AG08396 (cell line): ENCODE data around the gene FCSK.

Experiments
- DNase-seq: peaks from one replicate; pipeline ENCODE4 v3.0.0; 2012; ENCODE audit warnings: low spot score, mixed read lengths

The FCSK gene

DNA sequence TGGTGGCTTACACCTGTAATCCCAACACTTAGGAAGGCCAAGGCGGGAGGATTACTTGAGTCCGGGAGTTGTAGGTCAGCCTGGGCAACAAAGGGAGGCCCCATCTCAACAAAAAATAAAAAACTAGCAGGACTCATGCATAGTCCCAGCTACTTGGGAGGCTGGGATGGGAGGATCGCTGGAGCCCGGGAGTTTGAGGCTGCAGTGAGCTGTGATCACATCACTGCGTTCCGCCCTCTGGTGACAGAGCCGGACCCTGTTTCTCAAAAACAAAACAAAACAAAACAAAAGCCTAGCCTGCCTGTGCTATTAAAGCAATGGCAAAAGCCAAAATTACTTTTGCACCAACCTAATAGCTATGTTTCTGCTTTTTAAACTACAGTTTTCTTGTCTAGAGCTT lies 1.5 kb downstream of the FCSK start:
- DNase-seq: no peak

DNA sequence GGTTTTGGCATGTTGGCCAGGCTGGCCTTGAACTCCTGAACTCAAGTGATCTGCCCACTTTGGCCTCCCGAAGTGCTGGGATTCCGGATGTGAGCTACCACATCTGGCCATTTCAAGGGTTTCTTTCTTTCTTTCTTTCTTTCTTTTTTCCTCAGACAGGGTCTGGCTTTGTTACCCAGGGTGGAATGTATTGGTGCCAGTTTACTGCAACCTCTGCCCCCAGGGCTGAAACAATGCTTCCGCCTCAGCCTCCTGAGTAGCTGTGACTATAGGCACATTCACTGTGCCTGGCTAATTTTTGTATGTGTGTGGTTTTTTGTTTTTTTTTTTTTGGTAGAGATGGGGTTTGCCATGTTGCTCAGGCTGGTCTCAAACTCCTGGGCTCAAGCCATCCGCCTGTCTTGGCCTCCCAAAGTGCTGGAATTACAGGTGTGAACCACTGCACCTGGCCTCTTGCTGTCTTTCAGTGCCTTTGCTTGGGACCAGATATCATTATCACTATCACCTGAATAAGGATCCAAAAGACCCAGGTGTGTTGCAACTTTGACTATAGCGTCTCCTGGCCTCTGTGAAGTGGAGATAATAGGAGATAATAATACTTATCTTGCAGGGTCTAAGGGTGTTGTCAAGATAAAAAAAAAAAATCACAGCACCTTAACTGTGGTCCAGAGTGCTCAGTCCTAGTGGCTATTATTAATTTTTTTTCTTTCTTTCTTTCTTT lies 3.2 kb downstream of the FCSK start:
- DNase-seq: no peak

DNA sequence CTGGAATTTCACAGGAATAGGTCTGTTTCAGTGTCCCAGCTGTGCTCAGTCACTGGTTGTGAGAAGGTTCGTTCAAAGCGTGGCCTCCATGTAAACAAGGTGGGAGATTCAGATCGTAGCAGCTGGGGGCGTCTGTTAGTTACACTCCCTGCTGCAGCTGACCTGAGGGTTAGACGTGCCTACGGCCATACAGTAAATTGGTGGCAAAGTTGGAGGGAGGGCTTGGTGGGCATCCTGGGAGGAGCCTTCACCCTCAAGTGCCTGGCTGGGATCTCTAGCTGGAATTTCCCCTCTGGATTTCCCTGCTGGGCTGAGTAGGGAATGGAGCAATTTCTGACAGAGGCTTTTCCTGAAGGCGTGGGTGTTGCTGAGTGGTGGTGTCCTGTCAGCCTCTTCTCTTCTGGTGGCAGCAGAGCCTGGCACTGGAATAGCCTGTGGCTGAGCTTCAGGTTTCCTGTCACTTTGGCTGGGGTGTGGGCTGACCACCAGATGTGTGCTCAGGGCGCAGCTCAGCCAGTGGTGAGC lies 6.4 kb downstream of the FCSK start:
- DNase-seq: no peak

DNA sequence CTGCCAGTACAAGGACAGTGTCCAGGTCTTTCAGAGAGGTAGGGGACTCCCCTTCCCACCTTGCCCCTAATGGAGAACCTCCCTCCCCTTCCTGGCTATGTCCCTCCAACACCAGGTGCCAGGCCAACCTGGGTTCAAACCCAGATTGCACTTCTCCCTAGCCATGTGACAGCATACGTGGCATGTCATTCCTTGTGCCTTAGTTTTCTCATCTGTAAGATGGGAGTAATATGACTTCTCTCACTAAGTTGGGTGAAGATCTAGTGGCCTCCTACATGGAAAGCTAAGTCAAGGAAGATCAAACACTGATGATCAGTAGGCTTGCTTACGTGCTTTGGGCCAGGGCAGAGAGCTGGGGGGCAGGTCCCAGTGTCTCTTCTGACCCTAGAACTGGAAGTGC lies 8.8 kb downstream of the FCSK start:
- DNase-seq: no peak

DNA sequence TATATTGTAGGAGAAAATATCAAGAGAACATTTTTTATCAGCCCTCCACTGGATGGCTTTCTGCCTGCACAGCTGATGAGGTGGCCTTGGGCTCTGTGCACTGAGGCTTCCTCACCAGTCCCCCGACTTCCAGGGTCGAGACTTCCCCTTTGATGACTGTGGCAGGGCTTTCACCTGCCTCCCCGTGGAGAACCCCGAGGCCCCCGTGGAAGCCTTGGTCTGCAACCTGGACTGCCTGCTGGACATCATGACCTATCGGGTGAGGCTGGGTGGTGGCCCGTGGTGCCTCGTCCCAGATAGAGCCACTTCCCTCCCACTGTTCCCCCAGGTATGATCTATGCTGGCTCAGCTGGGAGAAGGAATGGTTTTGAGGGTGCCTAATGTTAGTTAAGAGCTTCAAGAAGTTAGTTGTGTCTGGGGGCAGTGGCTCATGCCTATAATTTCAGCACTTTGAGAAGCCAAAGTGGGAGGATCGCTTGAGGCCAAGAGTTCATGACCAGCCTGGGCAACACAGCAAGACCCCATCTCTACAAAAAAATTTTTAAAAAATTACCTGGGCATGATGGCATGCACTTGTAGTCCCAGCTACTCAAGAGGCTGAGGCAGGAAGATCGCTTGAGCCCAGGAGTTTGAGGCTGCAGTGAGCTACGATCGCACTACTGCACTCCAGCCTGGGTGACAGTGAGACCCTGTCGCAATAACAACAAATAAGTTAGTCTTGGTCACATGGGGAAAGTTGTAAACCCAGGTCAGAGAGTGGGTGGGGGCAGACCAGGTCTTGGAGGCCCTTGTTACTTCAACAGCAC lies 11.8 kb downstream of the FCSK start:
- DNase-seq: peak; percentile 6

DNA sequence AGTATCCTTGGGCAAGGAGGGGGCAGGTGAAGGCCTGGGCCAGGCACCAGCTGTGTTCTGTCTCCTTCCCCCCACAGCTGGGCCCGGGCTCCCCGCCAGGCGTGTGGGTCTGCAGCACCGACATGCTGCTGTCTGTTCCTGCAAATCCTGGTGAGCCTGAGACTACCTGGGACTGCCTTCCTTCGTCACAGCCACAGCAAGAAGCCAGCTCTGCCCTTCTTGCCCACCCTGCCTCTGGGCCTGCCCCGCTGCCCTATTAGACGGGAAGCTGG lies 12.3 kb downstream of the FCSK start:
- DNase-seq: peak; percentile 2

DNA sequence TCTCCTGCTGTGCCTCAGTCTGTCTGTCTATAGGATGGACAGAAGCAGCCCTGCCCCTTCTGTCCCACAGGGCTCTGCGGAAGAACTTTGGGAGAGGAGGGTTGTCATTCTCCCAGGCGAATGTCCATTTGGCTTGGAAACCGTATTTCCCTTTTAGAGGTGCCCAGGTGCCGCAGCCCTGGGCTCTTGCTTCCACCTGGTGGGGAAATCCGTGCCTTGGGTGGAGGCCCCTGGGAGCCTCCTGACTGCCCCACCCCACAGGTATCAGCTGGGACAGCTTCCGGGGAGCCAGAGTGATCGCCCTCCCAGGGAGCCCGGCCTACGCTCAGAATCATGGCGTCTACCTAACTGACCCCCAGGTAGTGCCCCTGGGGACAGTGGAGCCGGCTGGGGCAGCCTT lies 12.7 kb downstream of the FCSK start:
- no peak for DNase-seq

DNA sequence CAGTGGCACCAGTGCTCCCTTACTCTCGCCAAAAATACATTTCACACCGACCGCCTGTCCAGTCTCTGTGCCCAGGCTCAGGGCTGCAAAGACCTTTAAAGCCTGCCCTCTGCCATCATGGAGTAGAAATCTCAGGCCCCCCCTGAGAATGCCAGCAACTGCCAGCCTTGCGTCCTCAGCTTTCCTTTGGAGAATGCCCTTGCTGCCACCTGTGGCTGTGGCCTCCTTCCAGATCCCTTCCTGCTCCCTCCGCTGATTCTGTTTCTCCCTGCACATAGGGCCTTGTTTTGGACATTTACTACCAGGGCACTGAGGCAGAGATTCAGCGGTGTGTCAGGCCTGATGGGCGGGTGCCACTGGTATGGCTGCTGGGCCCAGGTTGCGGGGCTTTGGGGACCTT lies 13.2 kb downstream of the FCSK start:
- DNase-seq: no peak

DNA sequence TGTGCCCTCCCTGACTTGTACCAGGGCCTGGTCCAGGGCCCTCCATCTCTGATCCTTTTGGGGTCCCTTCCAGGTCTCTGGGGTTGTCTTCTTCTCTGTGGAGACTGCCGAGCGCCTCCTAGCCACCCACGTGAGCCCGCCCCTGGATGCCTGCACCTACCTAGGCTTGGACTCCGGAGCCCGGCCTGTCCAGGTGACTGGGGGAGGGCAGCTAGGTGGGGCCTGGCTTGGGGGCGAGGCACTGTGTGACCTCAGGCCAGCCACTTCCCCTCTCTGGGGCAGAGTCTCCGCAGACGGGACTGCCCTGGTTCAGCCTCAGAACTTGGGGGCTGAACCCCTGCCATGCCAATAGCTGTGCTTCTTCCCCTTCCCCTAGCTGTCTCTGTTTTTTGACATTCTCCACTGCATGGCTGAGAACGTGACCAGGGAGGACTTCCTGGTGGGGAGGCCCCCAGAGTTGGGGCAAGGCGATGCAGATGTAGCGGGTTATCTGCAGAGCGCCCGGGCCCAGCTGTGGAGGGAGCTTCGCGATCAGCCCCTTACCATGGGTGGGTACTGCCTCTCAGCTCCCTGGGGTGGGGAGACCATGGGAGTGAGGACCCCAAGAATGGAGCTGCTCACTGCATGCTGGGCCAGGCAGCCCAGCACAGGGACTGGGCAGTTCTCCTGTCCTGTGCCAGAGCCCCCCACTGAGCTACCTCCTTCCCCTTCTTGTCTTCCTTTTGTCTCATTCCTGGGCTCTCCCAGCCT lies 14.6 kb downstream of the FCSK start:
- no peak for DNase-seq

DNA sequence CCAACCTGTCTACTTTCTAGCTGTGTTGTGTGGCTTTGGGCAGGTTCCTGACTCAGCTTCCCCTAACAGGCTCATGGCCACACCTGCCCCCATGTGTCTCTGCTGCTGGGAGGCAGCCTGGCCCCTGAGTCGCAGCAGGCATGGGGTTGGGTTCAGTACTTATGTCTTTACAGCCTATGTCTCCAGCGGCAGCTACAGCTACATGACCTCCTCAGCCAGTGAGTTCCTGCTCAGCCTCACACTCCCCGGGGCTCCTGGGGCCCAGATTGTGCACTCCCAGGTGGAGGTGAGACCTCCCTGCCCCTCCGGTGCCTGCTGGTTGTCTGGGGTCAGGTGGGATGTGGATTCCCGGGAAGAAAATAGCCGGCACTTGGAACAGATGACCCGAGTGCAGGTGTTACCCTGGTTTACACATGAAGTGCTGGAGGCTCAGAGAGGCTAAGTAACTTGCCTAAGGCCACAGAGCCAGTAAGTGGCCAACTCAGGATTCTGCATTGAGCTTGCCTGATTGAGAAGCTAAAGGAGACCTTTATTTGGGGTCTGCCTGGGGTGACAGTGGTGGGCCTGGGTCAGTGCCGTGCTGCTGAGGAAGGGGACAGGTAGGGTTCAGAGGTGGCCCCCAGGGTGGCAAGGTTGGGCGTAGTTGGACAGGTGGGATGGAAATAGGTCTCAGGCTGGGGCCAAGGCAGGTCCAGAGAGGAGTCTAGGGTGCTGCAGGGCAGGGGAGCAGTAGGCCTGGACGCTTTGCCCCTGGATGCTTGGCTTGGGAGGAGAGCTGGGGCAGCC lies 15.9 kb downstream of the FCSK start:
- no peak for DNase-seq

DNA sequence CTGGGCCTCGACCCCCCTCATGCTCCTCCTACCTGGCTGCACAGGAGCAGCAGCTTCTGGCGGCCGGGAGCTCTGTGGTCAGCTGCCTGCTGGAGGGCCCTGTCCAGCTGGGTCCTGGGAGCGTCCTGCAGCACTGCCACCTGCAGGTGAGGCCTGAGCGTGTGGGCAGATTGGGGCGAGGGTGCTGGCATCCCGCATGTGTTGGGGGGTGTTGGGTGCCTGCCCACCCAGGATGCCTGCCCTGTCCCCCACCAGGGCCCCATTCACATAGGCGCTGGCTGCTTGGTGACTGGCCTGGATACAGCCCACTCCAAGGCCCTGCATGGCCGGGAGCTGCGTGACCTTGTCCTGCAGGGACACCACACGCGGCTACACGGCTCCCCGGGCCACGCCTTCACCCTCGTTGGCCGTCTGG lies 16.5 kb downstream of the FCSK start:
- peak; percentile 58 for DNase-seq

DNA sequence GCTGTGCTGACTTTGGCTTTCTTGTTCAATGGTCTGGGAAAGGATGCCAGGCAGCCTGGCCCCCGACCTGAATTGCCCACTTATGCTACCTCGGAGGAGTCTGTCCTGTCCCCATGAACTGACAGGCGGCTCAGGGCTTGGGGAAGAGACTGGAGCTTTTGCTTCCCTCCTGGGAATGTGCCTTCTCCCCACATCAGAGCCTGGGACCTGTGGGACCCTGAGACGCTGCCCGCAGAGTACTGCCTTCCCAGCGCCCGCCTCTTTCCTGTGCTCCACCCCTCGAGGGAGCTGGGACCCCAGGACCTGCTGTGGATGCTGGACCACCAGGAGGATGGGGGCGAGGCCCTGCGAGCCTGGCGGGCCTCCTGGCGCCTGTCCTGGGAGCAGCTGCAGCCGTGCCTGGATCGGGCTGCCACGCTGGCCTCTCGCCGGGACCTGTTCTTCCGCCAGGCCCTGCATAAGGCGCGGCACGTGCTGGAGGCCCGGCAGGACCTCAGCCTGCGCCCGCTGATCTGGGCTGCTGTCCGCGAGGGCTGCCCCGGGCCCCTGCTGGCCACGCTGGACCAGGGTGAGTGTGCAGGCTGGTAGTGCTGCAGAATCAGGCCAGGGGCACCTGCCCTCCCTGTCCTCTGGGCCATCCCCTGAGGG lies 18.5 kb downstream of the FCSK start:
- DNase-seq: no peak

DNA sequence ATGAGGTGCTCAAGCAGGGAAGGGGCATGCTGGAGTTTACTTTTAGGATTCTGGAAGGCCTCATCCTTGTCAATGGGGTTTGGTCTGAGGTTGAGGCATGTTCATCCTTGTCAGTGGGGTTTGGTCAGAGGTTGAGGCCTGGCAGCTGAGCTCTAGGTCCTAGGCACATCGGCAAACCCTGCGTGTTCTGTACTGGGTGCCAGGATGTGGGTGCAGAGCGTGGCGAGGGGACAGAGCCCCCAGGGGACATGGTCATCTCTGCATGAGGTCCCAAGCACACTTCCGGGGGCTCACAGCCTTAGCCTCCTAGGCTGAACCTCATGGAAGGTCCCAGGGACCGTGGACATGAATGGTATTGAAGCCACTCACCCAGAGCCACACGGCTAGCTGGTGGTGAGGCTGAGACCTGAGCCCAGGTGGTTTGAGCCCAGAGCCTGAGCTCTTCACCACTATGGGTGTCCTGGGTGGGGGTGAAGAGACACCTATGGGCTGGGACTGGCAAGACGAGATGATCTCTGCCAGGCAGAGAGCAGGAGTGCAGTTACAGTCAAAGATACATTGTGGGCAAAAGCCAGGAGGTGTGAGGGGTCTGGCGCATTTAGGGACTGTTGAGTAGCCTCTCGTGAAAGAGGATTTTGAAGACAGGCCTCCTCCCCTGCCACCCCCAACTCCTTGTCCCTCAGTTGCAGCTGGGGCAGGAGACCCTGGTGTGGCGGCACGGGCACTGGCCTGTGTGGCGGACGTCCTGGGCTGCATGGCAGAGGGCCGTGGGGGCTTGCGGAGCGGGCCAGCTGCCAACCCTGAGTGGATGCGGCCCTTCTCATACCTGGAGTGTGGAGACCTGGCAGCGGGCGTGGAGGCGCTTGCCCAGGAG lies 19.3 kb downstream of the FCSK start:
- DNase-seq: no peak

DNA sequence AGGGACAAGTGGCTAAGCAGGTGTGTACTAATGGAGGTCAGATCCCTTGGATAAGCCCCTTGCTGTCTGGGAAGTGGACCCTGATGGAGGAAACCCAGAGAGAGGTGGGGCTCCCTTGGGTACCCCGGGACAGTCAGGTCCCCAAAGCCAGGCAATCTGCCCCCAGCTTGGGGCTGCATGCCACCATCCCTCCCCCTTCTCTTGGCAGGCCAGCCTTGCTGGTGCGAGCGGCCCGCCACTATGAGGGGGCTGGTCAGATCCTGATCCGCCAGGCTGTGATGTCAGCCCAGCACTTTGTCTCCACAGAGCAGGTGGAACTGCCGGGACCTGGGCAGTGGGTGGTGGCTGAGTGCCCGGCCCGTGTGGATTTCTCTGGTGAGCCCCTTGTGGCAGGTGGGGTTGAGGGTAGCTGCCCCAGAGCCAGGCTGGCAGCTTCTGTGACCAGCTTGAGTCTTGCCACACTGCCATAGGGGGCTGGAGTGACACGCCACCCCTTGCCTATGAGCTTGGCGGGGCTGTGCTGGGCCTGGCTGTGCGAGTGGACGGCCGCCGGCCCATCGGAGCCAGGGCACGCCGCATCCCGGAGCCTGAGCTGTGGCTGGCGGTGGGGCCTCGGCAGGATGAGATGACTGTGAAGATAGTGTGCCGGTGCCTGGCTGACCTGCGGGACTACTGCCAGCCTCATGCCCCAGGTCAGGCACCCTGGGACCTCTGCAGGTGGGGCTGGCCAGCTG lies 20.1 kb downstream of the FCSK start:
- no peak for DNase-seq

DNA sequence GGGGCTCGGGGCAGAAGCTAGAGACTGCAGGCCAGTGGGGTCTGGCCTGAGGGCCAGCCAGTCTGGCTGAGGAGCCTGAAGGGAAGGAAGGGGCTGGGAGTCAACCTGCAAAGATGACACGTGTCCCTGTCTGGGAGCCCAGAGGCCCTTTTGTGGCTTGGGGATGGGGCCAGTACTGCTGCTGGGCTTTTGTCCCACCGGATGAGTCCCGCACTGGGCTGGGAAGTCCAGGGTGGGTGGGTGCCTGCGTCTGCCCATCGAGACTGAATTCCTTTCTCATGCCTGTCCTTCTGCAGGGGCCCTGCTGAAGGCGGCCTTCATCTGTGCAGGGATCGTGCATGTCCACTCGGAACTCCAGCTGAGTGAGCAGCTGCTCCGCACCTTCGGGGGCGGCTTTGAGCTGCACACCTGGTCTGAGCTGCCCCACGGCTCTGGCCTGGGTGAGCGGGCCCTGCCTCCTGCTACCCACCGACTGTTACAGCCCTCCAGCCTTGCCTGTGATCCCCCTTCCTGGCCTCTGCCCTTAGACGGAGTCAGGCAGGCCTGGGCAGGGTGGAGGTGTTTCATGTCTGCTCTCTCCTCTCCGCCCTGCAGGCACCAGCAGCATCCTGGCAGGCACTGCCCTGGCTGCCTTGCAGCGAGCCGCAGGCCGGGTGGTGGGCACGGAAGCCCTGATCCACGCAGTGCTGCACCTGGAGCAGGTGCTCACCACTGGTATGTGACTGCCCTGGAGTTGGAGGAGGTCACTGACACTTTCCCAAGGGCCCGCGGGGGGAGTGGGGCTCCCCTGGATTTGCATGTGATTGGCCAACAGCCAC lies 20.9 kb downstream of the FCSK start:
- DNase-seq: no peak

DNA sequence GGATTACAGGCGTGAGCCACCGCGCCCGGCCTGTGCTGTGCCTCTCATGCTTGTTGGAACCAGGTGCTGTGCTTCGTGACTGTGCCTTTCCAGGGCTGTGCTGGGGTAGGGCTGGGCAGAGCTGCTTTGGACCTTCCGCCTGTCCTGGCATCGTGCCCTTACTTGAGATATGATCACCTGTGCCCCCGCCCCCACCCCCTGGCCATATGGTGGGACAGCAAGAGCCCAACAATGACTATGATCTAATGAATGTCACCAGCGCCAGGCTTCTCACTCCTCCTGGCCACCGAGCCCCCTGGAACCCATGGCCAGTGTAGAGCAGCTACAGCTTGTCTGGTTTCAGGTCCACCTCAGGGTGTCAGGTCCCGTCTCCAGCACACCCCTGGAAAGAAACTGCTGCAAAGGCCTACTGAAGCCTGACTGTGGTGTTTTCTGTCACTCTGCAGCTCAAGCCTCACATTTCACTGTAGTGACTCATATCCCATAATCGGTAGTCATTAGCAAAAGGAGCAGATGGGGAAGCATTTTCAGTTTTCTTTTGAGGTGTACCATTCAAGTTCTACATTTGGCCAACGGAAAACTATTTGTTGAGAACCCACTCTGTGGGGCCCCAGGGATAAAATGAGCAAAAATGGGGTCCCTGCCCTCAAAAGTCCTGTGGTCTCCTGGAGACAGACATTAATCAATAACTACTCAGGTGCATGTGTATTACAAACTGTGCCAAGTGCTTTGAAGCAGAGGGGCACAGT lies 22.1 kb downstream of the FCSK start:
- peak; percentile 94 for DNase-seq

DNA sequence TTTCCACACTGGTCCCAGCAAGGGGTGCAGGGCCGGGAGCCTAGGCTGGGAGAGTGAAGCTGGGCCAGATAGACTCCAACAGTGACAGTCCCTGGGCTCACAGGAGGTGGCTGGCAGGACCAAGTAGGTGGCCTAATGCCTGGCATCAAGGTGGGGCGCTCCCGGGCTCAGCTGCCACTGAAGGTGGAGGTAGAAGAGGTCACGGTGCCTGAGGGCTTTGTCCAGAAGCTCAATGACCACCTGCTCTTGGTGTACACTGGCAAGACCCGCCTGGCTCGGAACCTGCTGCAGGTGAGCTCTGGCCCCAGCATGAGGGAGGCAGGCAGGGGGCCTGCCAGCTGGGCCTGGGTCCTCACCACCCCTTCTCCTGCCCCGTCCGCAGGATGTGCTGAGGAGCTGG lies 23.8 kb downstream of the FCSK start:
- DNase-seq: no peak

DNA sequence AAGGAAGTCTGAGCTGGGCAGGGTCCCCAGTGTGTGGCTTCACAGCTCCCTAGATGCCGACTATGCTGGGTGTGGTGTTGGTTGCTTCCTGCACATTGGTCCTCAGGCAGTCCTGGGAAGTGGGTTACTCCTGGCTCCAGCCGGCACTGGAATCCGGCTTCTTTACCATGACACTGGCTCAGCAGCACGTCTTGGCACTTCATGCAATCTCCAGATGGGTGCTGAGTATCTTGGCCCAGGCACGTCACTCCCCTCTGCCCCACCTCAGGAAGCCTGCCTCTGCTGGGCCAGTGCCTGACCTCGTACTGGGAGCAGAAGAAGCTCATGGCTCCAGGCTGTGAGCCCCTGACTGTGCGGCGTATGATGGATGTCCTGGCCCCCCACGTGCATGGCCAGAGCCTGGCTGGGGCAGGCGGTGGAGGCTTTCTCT lies 24.5 kb downstream of the FCSK start:
- no peak for DNase-seq
